IPS-18a (cell line): Measurements from ENCODE around the gene SPATA16.

Experiments used
- H3K27ac ChIP-seq: one replicate; pipeline ENCODE4 v1.5.1; 2013; ENCODE audit warnings: low read length
- H3K27me3 ChIP-seq: one replicate; pipeline ENCODE4 v1.6.1; 2013; ENCODE audit warnings: mild to moderate bottlenecking, low read length; ENCODE audit not compliant: control insufficient read depth, insufficient read depth
- H3K36me3 ChIP-seq: one replicate; pipeline ENCODE4 v1.6.1; 2013; ENCODE audit warnings: low read depth, low read length; ENCODE audit not compliant: control insufficient read depth
- H3K4me1 ChIP-seq: one replicate; pipeline ENCODE4 v1.6.1; 2013; ENCODE audit warnings: low read depth, low read length; ENCODE audit not compliant: control insufficient read depth
- H3K4me3 ChIP-seq: one replicate; pipeline ENCODE4 v1.5.1; 2013; ENCODE audit warnings: low read length
- H3K9ac ChIP-seq: one replicate; pipeline ENCODE4 v1.6.1; 2013; ENCODE audit warnings: mild to moderate bottlenecking, low read length, moderate library complexity
- H3K9me3 ChIP-seq: one replicate; pipeline ENCODE4 v1.6.1; 2013; ENCODE audit warnings: low read depth, low read length; ENCODE audit not compliant: control insufficient read depth

SPATA16 gene

GRCh38 chr3:172931746-172932285 lies 209.2 kb downstream of the SPATA16 start:
- Histone ChIP-seq H3K9me3 (no peaks in the 10 kb centered on the region), H3K27ac (no peak overlapping the region), H3K4me3 (no peak overlapping the region), H3K4me1 (no peaks in the 10 kb centered on the region), H3K36me3 (no peaks in the 10 kb centered on the region), H3K27me3 (no peaks in the 10 kb centered on the region), H3K9ac (no peak overlapping the region)

- Histone ChIP-seq H3K4me3 (no peak overlapping the region), H3K9ac (no peak overlapping the region), H3K4me1 (no peaks in the 10 kb centered on the region), H3K9me3 (no peaks in the 10 kb centered on the region), H3K36me3 (no peaks in the 10 kb centered on the region), H3K27ac (no peak overlapping the region), H3K27me3 (no peaks in the 10 kb centered on the region)
Measured at GRCh38 chr3:172929451-172929850, 211.6 kb downstream of the SPATA16 start.

GRCh38 chr3:172924546-172924945 lies 216.5 kb downstream of the SPATA16 start:
- H3K27me3 ChIP-seq: no peaks in the 10 kb centered on the region
- no peak overlapping the region for H3K4me3 ChIP-seq
- no peaks in the 10 kb centered on the region for H3K9me3 ChIP-seq
- no peaks in the 10 kb centered on the region for H3K4me1 ChIP-seq
- no peak overlapping the region for H3K27ac ChIP-seq
- no peak overlapping the region for H3K9ac ChIP-seq
- H3K36me3 ChIP-seq: no peaks in the 10 kb centered on the region

GRCh38 chr3:172919297-172919683 lies 221.7 kb downstream of the SPATA16 start:
- H3K9ac ChIP-seq: no peak overlapping the region
- peaks cover 18% of the 10 kb centered on the region for H3K4me1 ChIP-seq
- no peaks in the 10 kb centered on the region for H3K9me3 ChIP-seq
- H3K27me3 ChIP-seq: no peaks in the 10 kb centered on the region
- H3K27ac ChIP-seq: no peak overlapping the region
- H3K36me3 ChIP-seq: no peaks in the 10 kb centered on the region
- no peak overlapping the region for H3K4me3 ChIP-seq

GRCh38 chr3:172918568-172919296 lies 222.3 kb downstream of the SPATA16 start:
- no peaks in the 10 kb centered on the region for H3K36me3 ChIP-seq
- peaks cover 18% of the 10 kb centered on the region for H3K4me1 ChIP-seq
- H3K9ac ChIP-seq: no peak overlapping the region
- H3K4me3 ChIP-seq: no peak overlapping the region
- no peaks in the 10 kb centered on the region for H3K27me3 ChIP-seq
- H3K27ac ChIP-seq: no peak overlapping the region
- H3K9me3 ChIP-seq: no peaks in the 10 kb centered on the region

GRCh38 chr3:172918165-172918564 lies 222.9 kb downstream of the SPATA16 start:
- Histone ChIP-seq H3K27me3 (no peaks in the 10 kb centered on the region), H3K9me3 (no peaks in the 10 kb centered on the region), H3K9ac (no peak overlapping the region), H3K4me1 (peaks cover 18% of the 10 kb centered on the region), H3K27ac (no peak overlapping the region), H3K4me3 (no peak overlapping the region), H3K36me3 (no peaks in the 10 kb centered on the region)

- Histone ChIP-seq H3K27me3 (no peaks in the 10 kb centered on the region), H3K4me1 (peaks cover 18% of the 10 kb centered on the region), H3K36me3 (no peaks in the 10 kb centered on the region), H3K9me3 (no peaks in the 10 kb centered on the region), H3K4me3 (no peak overlapping the region), H3K27ac (no peak overlapping the region), H3K9ac (no peak overlapping the region)
Measured at GRCh38 chr3:172915911-172916514, 225.0 kb downstream of the SPATA16 start.

- no peaks in the 10 kb centered on the region for H3K9me3 ChIP-seq
- H3K9ac ChIP-seq: no peak overlapping the region
- peaks cover 18% of the 10 kb centered on the region for H3K4me1 ChIP-seq
- no peak overlapping the region for H3K4me3 ChIP-seq
- no peak overlapping the region for H3K27ac ChIP-seq
- no peaks in the 10 kb centered on the region for H3K27me3 ChIP-seq
- H3K36me3 ChIP-seq: no peaks in the 10 kb centered on the region
Measured at GRCh38 chr3:172914854-172915253, 226.2 kb downstream of the SPATA16 start.

GRCh38 chr3:172913911-172914655 lies 227.0 kb downstream of the SPATA16 start:
- H3K4me3 ChIP-seq: no peak overlapping the region
- no peak overlapping the region for H3K9ac ChIP-seq
- H3K9me3 ChIP-seq: no peaks in the 10 kb centered on the region
- H3K27ac ChIP-seq: no peak overlapping the region
- H3K36me3 ChIP-seq: no peaks in the 10 kb centered on the region
- H3K4me1 ChIP-seq: peaks cover 18% of the 10 kb centered on the region
- H3K27me3 ChIP-seq: no peaks in the 10 kb centered on the region

- no peak overlapping the region for H3K27ac ChIP-seq
- no peak overlapping the region for H3K9ac ChIP-seq
- peaks cover under 1% of the 10 kb centered on the region for H3K4me1 ChIP-seq
- no peak overlapping the region for H3K4me3 ChIP-seq
- H3K9me3 ChIP-seq: no peaks in the 10 kb centered on the region
- no peaks in the 10 kb centered on the region for H3K27me3 ChIP-seq
- H3K36me3 ChIP-seq: no peaks in the 10 kb centered on the region
Measured at GRCh38 chr3:172911142-172911541, 229.9 kb downstream of the SPATA16 start.

GRCh38 chr3:172908771-172909270 lies 232.2 kb downstream of the SPATA16 start:
- no peaks in the 10 kb centered on the region for H3K36me3 ChIP-seq
- no peak overlapping the region for H3K9ac ChIP-seq
- no peak overlapping the region for H3K4me3 ChIP-seq
- H3K27ac ChIP-seq: no peak overlapping the region
- H3K27me3 ChIP-seq: no peaks in the 10 kb centered on the region
- H3K9me3 ChIP-seq: no peaks in the 10 kb centered on the region
- peaks cover 10% of the 10 kb centered on the region for H3K4me1 ChIP-seq
